DOHH2 (cell line): Measurements from ENCODE around the gene PHYKPL.

ENCODE experiments used
- CTCF ChIP-seq: fragments of 200-600 bp; sonication (generic); IDR thresholded peaks from one replicate; pipeline ENCODE4 v1.5.1; 2014; ENCODE audit warnings: antibody characterized with exemption, mild to moderate bottlenecking, low read depth, low read length; ENCODE audit not compliant: poor library complexity, severe bottlenecking
- EZH2phosphoT487 ChIP-seq: fragments of 200-600 bp; sonication (generic); IDR thresholded peaks from 2 replicates; pipeline ENCODE4 v1.6.1; 2017; ENCODE audit warnings: borderline replicate concordance, mild to moderate bottlenecking, antibody characterized with exemption, low read length, moderate library complexity, mixed read lengths

GRCh38 chr5:178257650-178258049 lies 25.0 kb upstream of the PHYKPL start:
- TF ChIP-seq CTCF (no peak), EZH2phosphoT487 (no peak)
